M059J (cell line): ENCODE data around the gene TNN. TPM values are rescaled to one million over a fixed set of nuclear protein-coding genes. Genes with fewer than 3 reads are reported as not detected.

Experiments used
- DNase-seq: peaks from one replicate; pipeline ENCODE4 v3.0.0-alpha.2; 2012; ENCODE audit warnings: low read depth
- total RNA-seq: library from RNA; depleted of rRNA; stranded (reverse); fragments of >200 nt; shearing (Covaris generic); gene quantifications from 2 replicates; pipeline ENCODE4 v1.2.3, GENCODE V29; 2014

Gene TNN
- total RNA-seq, 1 experiment from 2014 or later, result not detected

DNA sequence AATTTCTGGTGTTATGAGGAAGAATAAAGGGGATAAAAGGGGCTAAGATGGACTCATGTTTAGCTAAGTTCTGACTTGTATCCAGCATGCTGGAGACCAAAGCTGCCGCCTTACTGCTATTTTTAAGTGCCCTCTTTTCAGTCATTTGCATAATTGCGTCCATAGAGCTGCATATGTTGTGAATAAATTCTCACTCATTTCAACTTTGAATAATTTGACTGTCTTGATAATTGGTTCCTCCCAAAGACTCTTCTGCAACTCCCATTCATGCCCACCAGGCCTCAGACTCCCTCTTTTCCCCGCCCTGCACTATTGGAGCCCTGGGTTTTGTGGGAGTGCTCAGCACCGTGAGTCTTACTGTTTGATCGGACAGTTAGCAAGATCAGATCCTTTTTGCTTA is 79.9 kb downstream of the TNN start:
- no peak for DNase-seq

DNA sequence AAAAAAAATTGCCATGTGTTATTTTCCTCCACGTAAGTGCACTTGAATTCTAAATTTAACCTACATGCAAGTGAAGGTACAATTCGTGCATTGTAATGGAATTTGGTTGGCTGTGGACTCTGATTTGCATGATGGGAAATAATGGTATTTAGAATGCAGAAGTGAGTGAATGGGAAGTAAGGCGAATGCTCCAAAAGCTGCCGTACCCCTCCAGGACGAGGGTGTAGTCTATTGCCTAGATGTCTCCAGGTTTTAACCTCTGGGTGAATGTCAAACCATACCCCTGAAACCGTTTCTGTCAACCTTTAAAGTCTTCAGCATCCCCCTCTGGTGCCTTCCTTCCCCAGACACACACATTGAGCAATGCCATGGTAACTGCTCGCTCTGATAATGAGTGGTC is 80.4 kb downstream of the TNN start:
- no peak for DNase-seq

DNA sequence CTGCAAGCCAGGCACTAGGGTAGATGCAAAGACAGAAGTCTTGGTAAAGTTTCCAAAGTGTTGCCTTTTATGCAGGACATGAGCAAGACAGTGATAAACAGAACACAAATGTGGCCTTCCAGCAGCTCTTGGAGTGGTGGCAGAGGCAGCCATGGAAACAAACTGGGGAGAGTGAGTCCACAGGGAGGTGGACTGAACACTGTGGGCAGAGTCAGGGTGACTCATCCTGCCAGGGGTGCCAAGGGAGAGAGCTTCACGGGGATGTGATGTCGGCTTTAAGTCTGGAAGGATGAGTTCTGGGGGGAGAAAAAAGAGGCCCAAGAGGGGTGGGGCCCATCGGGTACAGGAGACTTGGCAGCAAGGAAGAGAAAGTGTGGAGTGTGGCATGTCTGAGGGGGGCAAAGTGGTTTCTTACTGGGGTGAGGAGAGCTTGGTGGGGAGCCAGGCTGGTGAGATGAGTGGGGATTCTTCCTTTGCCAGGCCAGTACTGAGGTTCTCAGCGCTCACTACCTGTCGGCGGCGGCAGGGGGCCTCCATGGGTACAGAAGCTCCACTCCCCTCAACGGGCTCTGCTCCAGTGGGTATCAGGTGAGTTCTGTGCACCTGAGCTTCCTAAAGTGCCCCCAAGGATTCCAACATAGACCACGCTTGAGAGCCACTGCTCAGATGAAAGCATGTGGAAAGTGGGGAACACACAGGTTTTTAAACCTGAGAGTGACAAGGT is 83.1 kb downstream of the TNN start:
- DNase-seq, result peak; percentile 72

DNA sequence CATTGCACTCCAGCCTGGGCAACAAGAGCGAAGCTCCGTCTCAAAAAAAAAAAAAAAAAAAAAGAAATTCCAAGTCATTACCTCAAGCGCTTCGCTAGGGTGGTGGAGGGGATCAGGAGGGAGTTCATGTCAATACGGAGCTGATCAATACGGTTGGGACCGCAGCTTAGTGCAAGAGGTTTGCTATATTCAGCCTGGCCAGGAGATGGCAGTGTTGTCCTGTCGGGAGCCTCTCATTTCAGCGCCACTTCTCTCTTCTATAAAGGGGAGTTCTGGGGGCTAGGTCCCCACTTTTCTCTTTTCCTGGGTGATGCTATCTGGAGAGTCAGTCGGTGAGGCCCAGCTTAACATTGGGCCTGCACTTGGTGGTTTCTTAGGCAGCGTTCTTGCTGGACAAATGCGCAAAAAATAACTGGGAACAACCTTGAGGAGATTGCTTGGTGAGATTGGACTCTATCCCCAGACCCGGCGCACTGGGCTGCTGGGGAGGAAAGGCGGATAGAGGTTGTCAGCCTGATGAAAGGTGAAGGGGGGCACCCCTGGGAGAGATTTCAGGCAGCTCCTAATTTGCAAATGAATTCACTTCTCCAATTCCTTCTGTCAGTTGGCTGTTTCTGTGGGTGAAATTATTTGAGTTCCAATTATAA is 84.5 kb downstream of the TNN start:
- peak; percentile 31 for DNase-seq

DNA sequence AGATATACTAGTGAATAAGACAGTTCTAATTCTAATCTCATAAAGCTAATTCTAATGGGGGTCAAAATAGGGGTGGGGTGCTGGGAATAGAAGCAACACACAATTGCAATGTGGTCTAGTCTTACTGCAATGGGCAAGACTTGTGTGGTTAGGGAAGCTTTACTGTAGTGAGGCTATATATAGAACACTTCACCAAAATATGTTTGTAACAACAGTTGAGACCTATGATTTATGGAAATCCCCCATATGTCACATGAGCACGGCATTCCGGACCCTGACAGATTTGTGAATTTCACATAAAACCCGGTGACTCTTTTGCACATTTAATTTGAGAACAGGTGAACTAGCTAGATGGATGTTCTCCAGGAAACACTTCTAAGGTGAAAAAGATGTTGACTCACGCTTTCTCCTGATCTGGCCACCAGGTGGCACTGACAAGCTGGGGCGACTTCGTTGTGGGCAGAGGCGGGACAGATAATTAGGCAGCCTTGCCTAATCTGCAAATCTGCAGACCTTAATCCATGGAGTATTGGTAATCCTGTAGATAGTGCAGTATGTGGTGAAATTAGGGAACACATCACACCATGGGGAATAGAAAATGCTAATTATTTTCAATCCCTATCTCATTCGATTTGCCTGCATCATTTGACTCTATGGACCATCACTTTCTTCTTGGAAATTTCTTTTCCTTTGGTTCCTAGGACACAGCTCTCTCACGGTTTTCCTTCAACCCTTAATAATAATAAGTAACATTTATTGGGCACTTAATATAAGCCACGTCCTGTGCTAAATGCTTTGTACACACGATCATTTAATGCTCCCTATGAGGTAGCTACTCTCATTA is 87.2 kb downstream of the TNN start:
- peak; percentile 45 for DNase-seq

DNA sequence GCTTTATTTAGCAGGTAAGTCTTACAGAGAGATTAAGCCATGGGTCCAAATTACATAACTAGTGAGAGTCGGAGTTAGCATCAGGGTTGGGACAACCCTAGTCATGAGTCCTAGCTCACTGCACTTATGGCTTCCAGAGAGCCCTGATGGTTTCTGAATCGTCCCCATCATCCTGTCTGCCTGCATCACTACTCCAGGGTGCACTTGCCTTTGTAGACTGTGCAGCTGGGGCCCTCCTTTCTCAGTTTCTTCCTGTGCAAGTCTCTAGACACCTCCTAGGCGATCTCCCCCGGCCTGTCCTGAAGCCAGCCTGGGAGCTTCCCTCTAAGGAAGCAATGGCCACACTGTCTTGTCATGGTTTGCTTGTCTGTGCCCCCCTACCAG is 87.8 kb downstream of the TNN start:
- no peak for DNase-seq

DNA sequence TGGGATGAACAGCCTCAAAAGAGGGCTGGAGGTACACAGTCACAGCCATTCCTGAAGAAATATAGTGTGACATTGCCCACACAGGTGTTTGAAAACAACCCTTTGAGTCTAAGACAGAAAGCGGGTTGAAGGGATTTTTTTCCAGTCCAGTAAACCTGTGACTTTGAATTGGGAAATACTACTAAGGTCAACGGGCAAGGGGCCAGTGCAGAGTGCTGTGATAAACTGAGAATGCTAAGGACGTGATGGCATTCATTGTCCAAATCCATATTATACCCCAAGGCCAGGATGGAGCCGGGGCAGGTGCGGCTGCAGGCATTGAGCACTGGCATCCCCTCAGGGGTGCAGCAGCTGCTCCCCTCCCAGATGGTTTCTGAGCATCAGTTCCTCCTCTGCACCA is 88.3 kb downstream of the TNN start:
- DNase-seq, result no peak

DNA sequence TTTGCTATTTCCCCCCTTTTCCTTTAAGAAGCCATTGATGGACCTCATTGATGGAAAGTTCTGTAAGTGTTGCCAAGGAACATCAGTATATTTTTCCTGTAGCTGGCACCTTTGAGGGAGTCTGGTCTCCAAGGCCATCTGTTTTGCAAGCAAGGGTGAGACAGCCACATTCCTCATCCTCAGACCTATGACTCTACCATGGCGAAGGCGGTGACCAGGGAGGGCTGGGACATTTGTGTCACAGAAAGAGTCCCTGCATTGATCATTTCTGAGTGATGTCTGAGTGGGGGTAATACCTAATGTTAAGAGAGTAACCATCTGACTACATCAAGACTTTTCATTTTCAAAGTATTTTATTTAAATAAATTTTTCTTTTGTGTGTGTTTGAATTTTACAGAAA is 89.6 kb downstream of the TNN start:
- no peak for DNase-seq

DNA sequence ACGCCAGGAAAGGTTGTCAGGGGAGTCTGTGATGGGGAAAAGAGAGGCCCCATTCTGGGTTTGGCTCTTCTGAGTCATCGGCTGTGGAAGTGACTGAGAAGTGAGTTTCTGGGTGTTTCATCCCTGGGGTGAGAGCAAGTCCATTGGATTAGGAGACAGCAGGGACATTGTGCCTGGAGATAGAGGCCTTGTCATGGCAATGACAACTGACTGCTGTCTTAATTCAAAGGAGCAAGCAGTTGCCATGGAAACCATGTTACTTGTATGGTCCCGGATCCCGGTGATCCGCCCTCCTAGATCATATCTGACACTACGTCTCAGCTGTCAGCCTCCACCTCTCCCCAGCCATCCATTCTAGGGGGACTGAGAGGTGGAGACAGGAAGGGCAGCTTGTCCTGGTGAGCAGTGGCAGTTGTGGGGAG is 90.5 kb downstream of the TNN start:
- DNase-seq, result peak; percentile 25

DNA sequence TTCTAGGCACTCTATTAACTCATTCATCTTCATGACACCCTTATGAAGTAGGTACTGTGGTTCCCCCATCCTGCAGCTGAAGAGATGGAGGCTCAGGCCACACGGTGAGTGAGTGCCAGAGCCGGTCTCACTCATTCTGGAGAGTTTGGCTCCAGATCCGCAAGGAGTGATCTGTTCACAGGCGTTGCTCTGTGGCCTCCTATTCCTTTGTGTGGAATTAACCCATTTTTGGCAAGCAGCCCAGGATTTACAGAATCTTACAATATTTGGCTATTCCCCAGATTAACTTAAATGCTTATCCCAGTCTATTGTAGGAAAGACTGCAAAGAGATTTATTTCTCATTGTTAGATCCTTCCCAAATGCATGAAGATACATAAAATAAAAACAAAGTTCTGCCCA is 95.3 kb downstream of the TNN start:
- DNase-seq, result no peak

DNA sequence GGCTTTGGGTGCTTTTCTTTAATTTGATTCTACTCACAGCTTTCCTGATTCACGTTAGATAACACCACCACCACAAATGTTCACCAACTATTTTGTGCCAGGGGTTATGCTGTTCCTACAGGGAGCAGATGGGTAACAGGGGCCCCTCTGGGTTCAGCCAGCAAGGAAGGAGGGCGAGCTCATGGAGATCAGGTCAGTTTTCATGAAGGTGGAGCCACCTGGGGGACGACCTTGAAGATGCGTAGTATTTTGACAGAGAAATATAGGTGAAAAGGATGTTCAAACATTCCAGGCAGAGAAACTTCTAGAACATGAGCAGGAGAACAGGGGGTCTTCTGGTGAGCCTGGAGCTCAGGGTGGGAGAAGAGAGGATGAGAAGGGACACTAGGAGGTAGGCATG is 96.1 kb downstream of the TNN start:
- DNase-seq, result no peak

DNA sequence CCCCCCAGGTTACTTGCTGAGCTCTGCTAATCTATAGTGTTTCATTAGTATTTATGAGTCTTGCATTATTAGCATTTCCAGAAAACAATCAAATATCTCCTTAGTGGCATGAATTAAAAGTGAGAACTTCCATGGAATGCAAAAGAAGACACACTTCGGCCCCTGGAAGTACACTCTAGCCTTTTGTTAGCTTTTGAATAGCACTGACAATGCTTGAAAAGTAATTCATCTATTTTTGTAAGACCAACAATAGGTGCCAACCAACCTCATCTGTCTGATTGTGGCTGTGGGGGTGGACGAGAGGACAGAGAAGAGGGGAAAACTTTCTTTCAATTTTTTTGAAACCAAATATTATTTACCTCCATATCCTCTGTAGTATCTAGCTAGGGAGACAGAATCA is 97.1 kb downstream of the TNN start:
- no peak for DNase-seq

DNA sequence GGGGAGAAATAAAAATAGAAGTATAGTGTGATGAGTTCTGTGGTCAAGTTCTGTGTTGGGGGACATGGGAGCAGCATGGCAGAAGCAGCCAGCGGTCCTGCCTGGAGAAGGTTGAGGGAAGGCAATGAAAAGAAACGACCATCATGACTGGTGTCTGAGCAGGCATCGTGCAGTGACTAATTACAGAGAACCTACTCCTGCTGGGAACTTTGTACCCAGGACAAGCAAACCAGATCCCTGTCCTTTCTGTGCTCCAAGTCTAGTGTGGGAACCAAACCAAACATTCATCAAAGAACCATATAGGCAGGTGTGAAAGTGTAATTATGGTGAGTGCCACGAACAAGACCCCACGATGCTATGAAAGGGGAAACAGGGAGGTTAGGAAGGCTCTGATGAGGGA is 99.1 kb downstream of the TNN start:
- no peak for DNase-seq

DNA sequence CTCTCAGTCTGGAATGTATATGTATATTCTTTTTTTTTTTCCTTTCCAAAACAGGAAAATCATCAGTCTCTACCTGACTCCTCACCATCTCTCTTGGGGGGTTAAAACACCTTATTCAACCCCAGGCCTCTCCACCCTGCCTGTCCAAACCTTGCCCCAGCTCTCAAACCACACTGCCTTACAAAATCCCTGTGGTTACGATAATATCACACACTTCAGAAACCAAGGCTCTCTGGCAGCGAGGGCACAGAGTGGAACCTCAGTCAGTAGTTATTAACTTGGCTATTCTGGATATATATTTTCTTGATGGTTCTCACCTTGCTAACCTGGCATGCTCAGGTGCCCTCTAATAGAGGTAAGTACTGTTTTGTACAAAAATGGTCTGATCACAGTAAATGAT is 100.2 kb downstream of the TNN start:
- no peak for DNase-seq

DNA sequence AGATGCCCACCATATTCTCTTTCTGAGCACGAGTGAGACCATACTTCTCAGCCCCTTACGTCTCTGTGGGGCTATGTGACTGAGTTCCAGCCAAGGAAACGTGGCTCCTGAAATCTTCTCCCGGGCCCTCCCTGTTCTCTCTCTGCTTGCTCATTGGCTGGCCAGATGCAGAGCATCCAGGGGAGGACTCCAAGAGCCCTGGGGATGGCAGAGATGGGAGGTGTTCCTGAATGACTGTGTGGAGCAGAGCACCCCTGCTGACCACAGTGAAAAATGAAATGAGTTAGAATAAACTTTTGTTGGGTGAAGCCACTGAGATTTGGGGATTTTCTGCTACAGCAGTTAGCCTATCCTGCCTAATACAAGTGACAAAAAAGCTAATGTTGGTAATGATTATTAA is 101.1 kb downstream of the TNN start:
- DNase-seq, result no peak

DNA sequence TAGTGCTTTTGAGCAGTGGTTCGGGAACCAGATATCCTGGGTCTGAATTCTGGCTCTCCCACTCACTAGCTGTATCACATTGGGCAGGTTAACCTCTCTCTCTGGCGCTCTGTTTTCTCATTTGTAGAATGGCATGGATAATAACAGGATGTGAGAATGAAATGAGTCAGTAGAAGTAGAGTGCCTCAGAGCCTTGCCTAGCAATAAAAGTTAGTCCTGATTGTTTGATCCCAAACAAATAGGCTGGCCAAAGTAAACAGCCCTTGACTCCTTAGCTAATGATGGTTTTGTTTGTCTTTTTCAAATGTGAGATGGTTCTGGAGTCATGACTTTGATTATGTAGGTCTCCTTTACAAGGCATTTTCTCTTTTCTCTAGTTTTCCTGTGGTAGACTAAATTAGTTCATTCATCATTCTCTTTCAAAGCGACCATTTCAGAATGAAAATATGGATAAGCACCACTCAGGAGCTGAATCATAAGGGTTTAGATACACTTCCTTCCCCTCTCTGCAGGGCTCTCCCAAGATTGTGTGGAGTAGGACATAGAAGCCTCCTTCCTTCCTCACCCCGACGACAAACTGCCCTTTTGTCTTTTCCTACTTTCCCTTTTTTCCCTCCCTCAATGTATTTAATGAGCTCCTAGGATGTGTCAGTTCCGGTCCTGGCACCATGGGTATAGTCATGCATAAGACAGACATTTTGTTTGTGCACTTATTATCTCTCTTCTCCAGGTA is 101.8 kb downstream of the TNN start:
- peak; percentile 68 for DNase-seq

DNA sequence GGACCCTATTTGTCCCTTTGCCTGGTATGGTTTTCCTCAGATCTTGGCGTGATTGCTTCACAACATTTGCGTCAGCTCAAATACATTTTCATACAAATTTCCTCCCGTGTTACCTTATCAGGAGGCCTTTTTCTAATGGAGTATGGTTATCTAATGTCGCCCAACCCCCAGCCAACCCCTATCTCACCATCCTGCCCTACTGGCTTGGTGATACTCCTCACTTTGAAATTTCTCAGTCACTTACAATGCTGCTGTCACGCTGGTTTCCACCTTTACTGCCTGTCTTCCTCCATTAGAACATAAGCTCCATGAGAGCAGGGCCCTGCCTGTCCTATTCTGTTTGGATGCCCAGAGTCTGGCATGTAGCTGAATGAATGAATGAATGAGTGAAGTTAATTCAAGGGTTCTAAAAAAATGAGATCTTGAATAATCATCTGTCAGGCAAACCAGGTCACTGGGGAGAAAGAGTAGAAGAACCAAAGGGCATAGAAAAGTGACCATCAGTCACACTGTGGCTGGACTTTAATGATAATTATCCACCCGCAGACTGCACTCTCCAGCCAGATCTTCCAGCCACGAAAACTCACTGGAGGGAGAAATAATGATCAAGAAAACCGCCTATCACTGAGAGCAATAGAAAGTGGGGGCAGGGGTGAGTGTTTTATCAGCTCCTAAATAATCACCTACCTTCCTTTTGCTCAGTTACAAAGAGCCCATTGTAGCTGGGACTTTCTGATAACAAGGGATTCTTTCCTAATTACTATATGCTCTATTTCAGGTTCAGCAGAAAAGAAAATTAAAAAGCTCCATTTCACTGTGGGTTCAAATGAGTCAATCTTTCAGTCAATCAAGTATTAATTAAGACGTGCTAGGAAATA is 103.6 kb downstream of the TNN start:
- no peak for DNase-seq

DNA sequence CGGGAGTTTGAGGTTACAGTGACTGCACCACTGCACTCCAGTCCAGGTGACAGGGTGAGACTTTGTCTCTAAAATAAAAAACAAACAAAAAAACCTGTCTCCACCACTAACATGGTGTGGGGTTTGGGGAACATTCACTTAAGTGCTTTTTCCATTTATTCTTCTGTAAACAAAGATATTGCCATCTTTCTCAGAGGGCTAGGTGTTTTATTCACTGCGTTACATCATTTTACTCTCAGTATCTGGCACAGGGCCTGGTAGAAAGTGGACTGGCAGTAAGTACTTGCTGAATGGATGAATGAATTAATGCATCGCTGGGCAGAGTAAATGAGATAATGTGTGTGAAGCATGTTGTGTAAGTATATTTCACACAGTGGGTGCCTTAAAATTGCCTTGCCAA is 104.9 kb downstream of the TNN start:
- DNase-seq, result no peak

DNA sequence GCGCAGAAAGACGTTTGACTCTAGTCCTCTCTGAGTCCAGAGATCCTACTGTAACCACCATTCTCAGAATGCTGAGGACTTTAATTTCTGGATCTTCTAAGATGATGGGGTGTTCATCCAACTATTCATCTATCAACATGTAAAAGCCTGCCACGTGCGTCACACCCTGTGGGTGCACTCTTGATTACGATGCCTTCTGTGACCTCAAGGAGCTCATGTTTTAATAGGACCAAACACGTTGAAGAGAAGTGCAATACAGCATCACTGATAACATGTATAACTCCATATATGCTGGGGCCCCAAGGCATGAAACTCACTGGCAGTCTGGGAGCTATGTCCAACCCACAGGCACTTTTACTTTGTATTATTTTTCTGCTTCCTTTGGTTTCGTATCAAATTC is 105.9 kb downstream of the TNN start:
- DNase-seq, result no peak

DNA sequence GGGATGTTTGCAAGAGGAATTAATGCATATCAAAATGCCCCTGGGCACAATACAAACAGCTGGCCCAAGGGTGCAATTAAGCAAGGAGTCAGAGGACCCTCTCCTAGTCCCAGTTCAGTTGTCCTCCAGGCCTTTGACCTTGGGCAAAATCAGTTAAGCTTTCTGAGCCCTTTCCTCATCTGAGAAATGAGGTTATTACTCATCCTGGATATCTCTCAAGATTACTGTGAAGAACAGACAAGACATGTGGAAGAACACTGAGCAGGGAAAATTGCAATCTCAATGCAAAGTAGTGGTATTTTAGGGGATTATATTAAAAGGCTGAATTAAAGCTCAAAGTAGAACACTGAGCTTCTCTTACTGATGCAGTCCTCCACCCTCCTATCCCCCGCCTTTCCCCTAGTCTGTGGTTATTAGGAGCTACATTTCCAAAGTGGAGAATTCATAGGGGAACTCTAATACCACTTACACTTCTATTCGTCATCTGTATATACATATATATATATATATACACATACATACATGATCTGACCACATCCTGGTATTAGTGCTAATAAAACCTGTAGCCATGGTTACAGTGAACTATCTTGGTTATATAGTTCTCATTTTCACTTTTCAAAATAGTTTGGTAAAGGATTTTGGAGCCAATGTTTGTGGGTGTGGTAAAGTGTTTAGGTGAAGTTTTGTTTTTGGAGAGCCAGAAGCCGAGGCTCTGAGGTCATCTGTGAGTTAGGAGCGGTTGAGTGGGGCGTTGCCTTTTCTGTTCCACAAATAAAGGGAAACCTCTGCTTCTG is 106.9 kb downstream of the TNN start:
- DNase-seq, result no peak
